Measurements from ENCODE around the gene POU3F1. TPM values are rescaled to one million over a fixed set of nuclear protein-coding genes. Genes with fewer than 3 reads are reported as not detected.

POU3F1 gene
- total RNA-seq, 1 experiment from 2014 or later = not detected

- DNase-seq = no peak
- CTCF ChIA-PET = no interaction called here
- Mint-ChIP-seq H3K27ac (ENCODE audit: unreplicated experiment) (no peak overlapping the region), H3K27me3 (ENCODE audit: unreplicated experiment) (peaks cover 68% of the 10 kb centered on the region), H3K9me3 (ENCODE audit: low read depth, unreplicated experiment) (no peaks in the 10 kb centered on the region), H3K4me3 (ENCODE audit: low read depth, unreplicated experiment) (no peak overlapping the region), H3K36me3 (ENCODE audit: insufficient read depth, unreplicated experiment) (no peaks in the 10 kb centered on the region), H3K4me1 (ENCODE audit: low read depth, unreplicated experiment) (no peaks in the 10 kb centered on the region)
- intact Hi-C loops (cut with micrococcal nuclease; ENCODE audit: unreplicated experiment) = no loop called here
- no peak for TF ChIP-seq CTCF (IDR thresholded peaks at IDR 0.05; ENCODE audit: unreplicated experiment)
- no TSS peak for BruUV-seq (replicated peaks)
Measured at GRCh38 chr1:38084113-38084512, 37.5 kb upstream of the POU3F1 start.

GRCh38 chr1:38083541-38083940 lies 36.9 kb upstream of the POU3F1 start:
- Mint-ChIP-seq H3K36me3 (ENCODE audit: insufficient read depth, unreplicated experiment) (no peaks in the 10 kb centered on the region), H3K4me3 (ENCODE audit: low read depth, unreplicated experiment) (no peak overlapping the region), H3K27me3 (ENCODE audit: unreplicated experiment) (peaks cover 68% of the 10 kb centered on the region), H3K27ac (ENCODE audit: unreplicated experiment) (no peak overlapping the region), H3K9me3 (ENCODE audit: low read depth, unreplicated experiment) (no peaks in the 10 kb centered on the region), H3K4me1 (ENCODE audit: low read depth, unreplicated experiment) (no peaks in the 10 kb centered on the region)
- CTCF ChIA-PET = no interaction called here
- intact Hi-C loops (cut with micrococcal nuclease; ENCODE audit: unreplicated experiment) = no loop called here
- no TSS peak for BruUV-seq (replicated peaks)
- no peak for TF ChIP-seq CTCF (IDR thresholded peaks at IDR 0.05; ENCODE audit: unreplicated experiment)
- DNase-seq = no peak

GRCh38 chr1:38082769-38083263 lies 36.2 kb upstream of the POU3F1 start:
- no peak overlapping the region for H3K4me3 Mint-ChIP-seq (ENCODE audit: low read depth, unreplicated experiment)
- TF ChIP-seq CTCF (IDR thresholded peaks at IDR 0.05; ENCODE audit: unreplicated experiment) = no peak
- H3K9me3 Mint-ChIP-seq (ENCODE audit: low read depth, unreplicated experiment) = no peaks in the 10 kb centered on the region
- H3K4me1 Mint-ChIP-seq (ENCODE audit: low read depth, unreplicated experiment) = no peaks in the 10 kb centered on the region
- H3K27me3 Mint-ChIP-seq (ENCODE audit: unreplicated experiment) = peaks cover 64% of the 10 kb centered on the region
- intact Hi-C loops (cut with micrococcal nuclease; ENCODE audit: unreplicated experiment) = no loop called here
- DNase-seq = no peak
- CTCF ChIA-PET = no interaction called here
- no peaks in the 10 kb centered on the region for H3K36me3 Mint-ChIP-seq (ENCODE audit: insufficient read depth, unreplicated experiment)
- H3K27ac Mint-ChIP-seq (ENCODE audit: unreplicated experiment) = no peak overlapping the region
- no TSS peak for BruUV-seq (replicated peaks)

GRCh38 chr1:38079019-38079418 lies 32.4 kb upstream of the POU3F1 start:
- TF ChIP-seq CTCF (IDR thresholded peaks at IDR 0.05; ENCODE audit: unreplicated experiment) = no peak
- intact Hi-C loops (cut with micrococcal nuclease; ENCODE audit: unreplicated experiment) = no loop called here
- no peak overlapping the region for H3K27ac Mint-ChIP-seq (ENCODE audit: unreplicated experiment)
- H3K36me3 Mint-ChIP-seq (ENCODE audit: insufficient read depth, unreplicated experiment) = no peaks in the 10 kb centered on the region
- BruUV-seq (replicated peaks) = no TSS peak
- H3K4me3 Mint-ChIP-seq (ENCODE audit: low read depth, unreplicated experiment) = no peak overlapping the region
- DNase-seq = no peak
- CTCF ChIA-PET = no interaction called here
- no peaks in the 10 kb centered on the region for H3K9me3 Mint-ChIP-seq (ENCODE audit: low read depth, unreplicated experiment)
- no peaks in the 10 kb centered on the region for H3K4me1 Mint-ChIP-seq (ENCODE audit: low read depth, unreplicated experiment)
- peaks cover 76% of the 10 kb centered on the region for H3K27me3 Mint-ChIP-seq (ENCODE audit: unreplicated experiment)
